BJ (cell line): Measurements from ENCODE around the gene INKA2. TPM values are rescaled to one million over a fixed set of nuclear protein-coding genes. Genes with fewer than 3 reads are reported as not detected.

ENCODE experiments used
- CTCF ChIA-PET: fragments of 350-600 bp; formaldehyde crosslinking; extraction: SDS; loops from one replicate; lab custom pipeline; 2021; ENCODE audit warnings: antibody characterized with exemption, inconsistent platforms; lab: Yijun Ruan, JAX
- POLR2A ChIA-PET: fragments of 300-600 bp; sonication (Branson Sonifier 250); formaldehyde crosslinking; extraction: SDS; loops from one replicate; lab custom pipeline; 2021; ENCODE audit warnings: antibody characterized with exemption; lab: Charles Lee
- DNase-seq: peaks from one replicate; pipeline ENCODE4 v3.0.0-alpha.2; 2011; ENCODE audit warnings: low read depth
- H3K27me3 ChIP-seq: 2 replicates; pipeline ENCODE4 v1.6.0; 2011; ENCODE audit warnings: low read length; ENCODE audit not compliant: control insufficient read depth, insufficient read depth
- H3K36me3 ChIP-seq: 2 replicates; pipeline ENCODE4 v1.5.1; 2011; ENCODE audit warnings: low read length; ENCODE audit not compliant: control insufficient read depth, insufficient read depth
- H3K4me3 ChIP-seq: 2 replicates; pipeline ENCODE4 v1.5.1; 2011; ENCODE audit warnings: low read depth, mild to moderate bottlenecking, control low read depth, low read length
- polyA plus RNA-seq: library from polyadenylated mRNA; depleted of rRNA; stranded (reverse); fragments of >200 nt; gene quantifications from 2 replicates; pipeline ENCODE4 v1.2.3, GENCODE V29; 2011
- TF ChIP-seq, protein P1 (sequence below): IDR thresholded peaks from 2 replicates; pipeline ENCODE4 v1.5.1; 2011; ENCODE audit warnings: low read depth, mild to moderate bottlenecking, control low read depth, inconsistent platforms, low read length, moderate library complexity; ENCODE audit not compliant: insufficient read depth

INKA2 gene
- polyA plus RNA-seq, 1 experiment = 2.3 TPM

DNA sequence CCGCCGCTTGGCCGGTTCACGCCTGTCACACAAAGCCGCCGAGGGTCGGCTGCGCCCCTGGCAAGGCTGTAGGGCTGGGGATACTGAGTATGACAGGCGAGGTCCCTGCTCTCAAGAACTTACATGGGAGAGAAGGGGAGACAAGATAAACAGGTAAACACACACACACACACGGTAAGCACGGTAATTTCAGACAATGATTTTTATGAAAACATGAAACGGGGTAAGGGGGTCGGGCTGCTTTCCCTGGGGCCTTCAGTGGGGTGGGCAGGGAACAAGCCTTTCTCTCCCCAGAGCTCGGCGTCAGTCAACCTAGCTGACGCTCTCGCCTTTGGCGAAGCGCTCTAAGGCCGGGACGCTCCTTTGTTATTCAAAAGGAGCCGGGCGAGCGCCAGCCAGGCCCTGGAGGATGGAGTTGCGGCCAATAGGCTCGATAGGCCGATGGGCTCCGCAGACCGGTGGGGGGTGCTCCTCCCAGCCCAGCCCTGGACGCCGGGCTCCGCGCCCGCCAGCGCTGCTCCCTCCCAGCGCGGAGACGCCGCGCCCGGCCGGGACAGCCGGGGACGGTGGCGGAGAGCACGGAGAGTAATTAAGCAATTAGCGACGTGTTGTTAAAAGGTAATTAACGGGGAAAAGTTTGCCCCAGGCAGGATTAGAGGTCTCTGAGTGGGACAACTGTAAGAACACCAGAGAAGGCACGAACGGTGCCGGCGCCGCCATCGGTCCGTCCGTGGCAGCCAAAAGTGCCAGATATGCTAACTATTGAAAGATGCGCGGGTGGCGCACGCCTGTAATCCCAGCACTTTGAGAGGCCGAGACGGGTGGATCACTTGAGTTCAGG is 950 bp upstream of the INKA2 start:
- TF ChIP-seq, protein P1, sequence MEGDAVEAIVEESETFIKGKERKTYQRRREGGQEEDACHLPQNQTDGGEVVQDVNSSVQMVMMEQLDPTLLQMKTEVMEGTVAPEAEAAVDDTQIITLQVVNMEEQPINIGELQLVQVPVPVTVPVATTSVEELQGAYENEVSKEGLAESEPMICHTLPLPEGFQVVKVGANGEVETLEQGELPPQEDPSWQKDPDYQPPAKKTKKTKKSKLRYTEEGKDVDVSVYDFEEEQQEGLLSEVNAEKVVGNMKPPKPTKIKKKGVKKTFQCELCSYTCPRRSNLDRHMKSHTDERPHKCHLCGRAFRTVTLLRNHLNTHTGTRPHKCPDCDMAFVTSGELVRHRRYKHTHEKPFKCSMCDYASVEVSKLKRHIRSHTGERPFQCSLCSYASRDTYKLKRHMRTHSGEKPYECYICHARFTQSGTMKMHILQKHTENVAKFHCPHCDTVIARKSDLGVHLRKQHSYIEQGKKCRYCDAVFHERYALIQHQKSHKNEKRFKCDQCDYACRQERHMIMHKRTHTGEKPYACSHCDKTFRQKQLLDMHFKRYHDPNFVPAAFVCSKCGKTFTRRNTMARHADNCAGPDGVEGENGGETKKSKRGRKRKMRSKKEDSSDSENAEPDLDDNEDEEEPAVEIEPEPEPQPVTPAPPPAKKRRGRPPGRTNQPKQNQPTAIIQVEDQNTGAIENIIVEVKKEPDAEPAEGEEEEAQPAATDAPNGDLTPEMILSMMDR = no peak
- CTCF ChIA-PET = interaction anchor here (1.4 to 4.0 kb wide), 3 partner anchors 15 to 232 kb away, joined by 6 to 14 read pairs (median 8); no protein-coding TSS in a partner anchor
- Histone ChIP-seq H3K4me3 (peak overlapping the region; percentile 62), H3K36me3 (no peaks in the 10 kb centered on the region), H3K27me3 (no peaks in the 10 kb centered on the region)
- POLR2A ChIA-PET = no interaction called here
- DNase-seq = no peak

DNA sequence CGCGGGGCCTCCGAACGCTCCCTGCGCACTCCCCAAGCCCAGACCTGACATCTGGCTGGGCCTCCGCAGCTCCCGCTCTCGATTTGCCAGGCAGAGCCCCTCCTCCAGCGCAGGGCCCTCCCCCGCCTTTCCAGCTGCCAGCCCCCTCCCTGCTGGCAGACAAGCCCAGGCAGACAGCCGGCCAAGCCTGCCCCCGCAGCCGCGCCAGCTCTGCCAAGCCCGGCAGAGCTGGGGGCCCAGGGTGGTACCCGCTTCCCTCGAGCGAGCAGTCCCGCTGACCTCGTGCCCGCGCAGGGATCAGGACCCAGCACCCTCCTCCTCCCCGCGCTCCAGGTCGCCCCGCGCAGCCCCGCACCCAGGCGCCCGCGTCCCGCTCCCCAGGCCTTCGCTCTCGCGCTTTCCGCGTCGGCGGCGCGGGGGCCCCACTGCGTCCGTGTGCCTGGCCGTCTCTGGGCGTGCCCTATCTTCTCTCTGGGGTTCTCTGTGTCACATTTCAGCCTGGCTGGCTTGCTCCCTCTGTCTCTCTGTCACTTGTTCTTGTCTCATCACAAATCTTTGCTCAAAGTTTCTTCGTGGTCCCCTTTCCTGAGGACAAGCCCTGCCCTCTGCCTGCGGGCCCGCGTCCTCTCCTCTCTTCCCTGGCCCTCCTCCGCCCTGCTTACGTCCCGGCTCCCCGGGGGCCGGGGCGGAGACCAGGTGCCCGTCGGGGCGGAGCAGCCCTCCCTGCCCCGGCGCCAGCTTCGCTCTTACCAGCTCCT is 580 bp downstream of the INKA2 start:
- Histone ChIP-seq H3K27me3 (no peaks in the 10 kb centered on the region), H3K4me3 (peak overlapping the region; percentile 62), H3K36me3 (no peaks in the 10 kb centered on the region)
- TF ChIP-seq, protein P1 = no peak
- POLR2A ChIA-PET = interaction anchor here (0.7 to 1.2 kb wide), 2 partner anchors 51 to 231 kb away, joined by 5 to 6 read pairs; no protein-coding TSS in a partner anchor
- CTCF ChIA-PET = interaction anchor here (0.7 to 4.0 kb wide), 9 partner anchors 8 to 231 kb away, joined by 3 to 14 read pairs (median 4); no protein-coding TSS in a partner anchor
- DNase-seq = no peak

DNA sequence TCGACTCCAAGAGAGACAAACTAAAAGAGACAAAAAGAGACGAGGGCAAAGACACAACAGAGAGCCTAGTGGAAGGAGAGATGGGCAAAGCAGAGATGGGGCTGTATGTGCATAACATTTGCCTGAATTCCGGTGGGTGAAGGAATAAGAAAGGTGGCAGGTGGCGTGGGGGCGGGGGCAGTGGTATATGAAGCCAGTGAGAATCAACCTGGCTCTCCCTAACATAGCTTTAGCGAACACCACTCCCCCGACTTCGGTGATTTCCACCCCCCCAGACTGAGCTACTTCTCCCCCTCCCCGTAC is 1.1 kb downstream of the INKA2 start:
- POLR2A ChIA-PET = no interaction called here
- H3K27me3 ChIP-seq = no peaks in the 10 kb centered on the region
- peak overlapping the region; percentile 62 for H3K4me3 ChIP-seq
- DNase-seq = no peak
- CTCF ChIA-PET = interaction anchor here (0.7 to 4.0 kb wide), 5 partner anchors 8 to 230 kb away, joined by 3 to 14 read pairs (median 3); no protein-coding TSS in a partner anchor
- TF ChIP-seq, protein P1 = no peak
- no peaks in the 10 kb centered on the region for H3K36me3 ChIP-seq

DNA sequence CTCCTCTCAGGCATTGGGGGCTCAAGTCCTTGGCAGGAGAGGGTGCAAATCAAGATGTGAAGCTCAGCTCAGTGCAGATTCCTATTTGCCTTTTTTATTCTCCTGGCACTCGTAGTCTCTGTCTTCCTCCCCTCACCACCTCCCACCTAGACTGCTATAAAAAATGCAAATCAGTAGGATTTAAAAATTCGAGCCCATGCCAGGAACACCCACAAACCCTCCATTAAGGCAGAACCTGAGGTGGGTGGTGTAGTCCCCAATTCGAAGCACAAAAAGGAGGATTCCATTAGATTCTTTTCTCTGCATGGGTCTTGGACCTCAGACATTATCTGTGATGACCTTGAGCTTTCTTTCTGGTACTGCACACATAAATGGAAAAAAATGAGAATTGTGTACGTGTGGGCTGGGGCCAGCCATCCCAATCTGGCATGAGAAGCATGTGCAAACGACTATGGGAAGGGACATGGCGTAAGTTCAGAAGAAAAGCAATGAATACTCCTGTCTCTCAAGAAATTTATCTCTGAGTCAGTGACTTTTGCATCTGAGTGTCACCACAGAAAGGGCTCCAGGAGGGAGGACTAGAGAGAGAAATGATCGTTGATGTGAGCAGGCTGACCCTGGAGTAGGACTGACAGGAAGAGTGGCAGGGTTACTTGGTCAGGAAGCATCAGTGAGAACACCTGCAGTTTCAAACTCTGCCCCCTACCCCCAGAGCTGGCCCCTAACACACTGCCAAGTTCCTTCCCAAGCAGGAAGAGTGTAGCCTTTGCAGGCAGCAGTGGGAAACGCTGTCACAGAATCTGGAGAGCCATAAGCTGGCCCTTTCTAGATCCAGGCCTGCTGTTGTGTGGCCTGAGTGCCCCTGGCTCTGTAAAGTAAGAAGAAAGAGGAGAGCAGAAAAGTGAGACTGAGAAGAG is 1.7 kb downstream of the INKA2 start:
- peak overlapping the region; percentile 62; the same call in 1 of the 2 replicates for H3K4me3 ChIP-seq

More for the DNA sequence above, 1.7 kb downstream of the INKA2 start:
- no peaks in the 10 kb centered on the region for H3K36me3 ChIP-seq
- no peaks in the 10 kb centered on the region for H3K27me3 ChIP-seq
- DNase-seq = no peak
- ChIA-PET POLR2A (no interaction called here), CTCF (interaction anchor here (0.5 to 3.0 kb wide), 8 partner anchors 8 to 29 kb away, joined by 3 to 12 read pairs (median 3); no protein-coding TSS in a partner anchor)
- TF ChIP-seq, protein P1 = no peak
